ENCODE results near the gene MT1HL1.

MT1HL1 gene

GRCh38 chr1:237004116-237004515 lies at the start of gene MT1HL1:
TSS of gene MT1HL1 (minus strand) at chr1:237004441. CDS start at chr1:237004372, 69 bp downstream.
- no peak for DNase-seq

- no peak for DNase-seq
Observed at GRCh38 chr1:237050915-237051314, 46.7 kb upstream of the MT1HL1 start.

GRCh38 chr1:237050185-237050584 lies 45.9 kb upstream of the MT1HL1 start:
- DNase-seq: no peak

- DNase-seq: no peak
Observed at GRCh38 chr1:237048803-237049202, 44.6 kb upstream of the MT1HL1 start.

GRCh38 chr1:237045278-237046016 lies 41.2 kb upstream of the MT1HL1 start:
- DNase-seq: no peak

DNA sequence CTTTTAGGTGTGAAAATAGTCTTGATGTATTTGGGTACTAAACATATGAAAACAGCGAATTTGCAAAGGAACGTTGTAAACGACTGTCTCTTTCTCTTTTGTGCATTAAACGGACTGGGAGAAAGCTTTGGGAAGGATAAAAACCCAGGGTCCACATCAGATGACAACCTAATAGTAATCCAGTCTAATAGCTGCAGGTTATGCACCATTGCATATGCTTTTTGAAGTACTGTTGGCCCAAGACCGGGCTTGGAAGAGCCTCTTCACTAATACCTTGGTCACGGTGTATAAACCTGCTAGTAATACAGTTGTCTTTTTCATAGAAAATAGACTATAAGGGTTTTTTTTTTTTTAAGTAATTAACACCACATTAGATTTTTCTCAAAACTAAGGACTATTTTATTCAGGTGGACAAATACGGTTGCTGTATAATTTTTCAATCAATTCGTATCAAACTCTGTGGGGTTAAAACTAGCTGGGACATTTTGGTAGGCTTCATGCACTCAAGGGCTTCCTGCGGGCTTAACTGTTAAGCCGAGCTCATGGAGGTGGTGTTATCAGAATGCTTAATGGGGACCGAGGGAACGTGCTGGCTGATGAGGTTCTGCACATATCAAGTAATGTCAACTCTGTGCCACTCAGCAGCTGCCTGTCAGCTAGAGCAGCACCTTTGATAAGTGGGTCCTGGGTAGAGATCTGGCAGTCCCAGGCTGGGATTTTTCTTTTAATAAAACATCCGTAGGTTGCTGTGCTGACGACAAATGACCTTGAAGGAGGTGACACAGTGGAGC lies 39.8 kb upstream of the MT1HL1 start:
- no peak for DNase-seq

DNA sequence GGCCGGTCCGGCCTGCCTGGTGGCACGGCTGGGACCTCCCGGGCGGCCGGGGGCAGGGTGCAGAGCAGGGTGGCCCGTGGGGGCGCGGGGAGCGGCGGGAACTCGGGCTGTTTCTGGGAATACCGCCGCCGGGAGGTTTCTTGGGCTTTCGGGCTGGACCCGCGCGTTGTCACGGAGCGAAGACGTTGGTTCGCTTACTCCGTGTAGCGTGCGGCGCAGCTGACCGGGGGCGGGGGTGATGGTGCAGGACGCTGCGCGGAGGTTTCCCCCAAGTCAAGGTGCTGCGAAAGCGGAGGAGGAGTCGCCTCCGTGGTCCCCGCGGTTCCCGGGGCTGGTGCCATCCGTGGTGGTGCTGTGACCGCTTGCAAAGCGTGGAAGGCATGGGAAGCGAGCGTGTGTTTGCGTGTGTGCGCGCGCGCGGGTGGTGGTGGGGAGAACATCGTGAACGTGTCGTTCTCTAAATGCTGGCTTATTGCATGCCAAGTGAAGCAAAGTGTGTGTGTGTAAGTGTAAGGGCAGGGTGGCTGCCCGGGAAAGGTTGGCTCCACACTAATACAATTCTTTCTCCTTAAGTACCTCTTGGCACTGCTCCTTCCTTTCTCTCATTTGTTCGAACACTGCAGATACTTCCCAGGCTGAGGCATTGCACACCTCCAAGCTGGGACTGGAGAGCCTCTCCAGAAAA lies 38.8 kb upstream of the MT1HL1 start:
- DNase-seq: no peak

- no peak for DNase-seq
Observed at GRCh38 chr1:237042526-237042891, 38.3 kb upstream of the MT1HL1 start.

DNA sequence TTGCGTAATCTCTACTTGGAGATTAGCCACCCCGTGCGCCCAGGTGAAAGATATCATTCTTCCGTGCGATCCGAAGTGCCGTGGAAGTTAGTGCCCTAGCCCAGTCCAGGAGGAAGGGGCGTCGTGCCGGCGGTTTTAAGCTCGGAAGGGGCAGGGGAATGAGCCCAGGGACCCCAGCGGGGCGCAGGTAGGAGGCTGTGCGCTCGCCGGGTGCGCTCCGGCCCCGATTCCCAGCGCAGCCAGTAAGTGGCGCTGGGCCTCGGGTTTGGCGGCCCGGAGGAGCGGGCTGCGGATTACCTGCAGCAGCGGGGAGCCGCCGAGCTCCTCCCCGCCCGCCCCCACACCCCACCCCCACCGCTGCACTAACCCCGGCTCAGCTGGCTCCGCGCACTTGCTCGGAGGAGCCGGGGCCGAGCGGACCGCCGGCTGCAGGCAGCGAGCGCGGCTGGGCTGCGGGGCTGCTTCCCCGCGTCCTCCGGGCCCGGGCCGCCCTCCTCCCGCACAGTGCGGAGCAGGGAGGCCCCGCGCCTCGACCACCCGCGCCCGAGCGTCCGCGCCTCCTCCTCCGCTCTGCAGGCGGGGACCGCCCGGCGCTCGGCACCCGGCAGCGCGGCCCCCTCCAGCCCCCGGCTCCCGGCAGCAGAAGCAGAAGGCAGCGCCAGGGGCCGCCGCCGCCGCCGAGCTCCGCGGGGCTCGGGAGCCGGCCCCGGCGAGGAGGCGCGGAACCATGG lies 37.7 kb upstream of the MT1HL1 start, which contains the start of gene RYR2:
Gene RYR2 (plus strand): TSS at position 390 of the 731 bp plus-strand sequence. CDS start 338 bp downstream, at position 728.
- no peak for DNase-seq

DNA sequence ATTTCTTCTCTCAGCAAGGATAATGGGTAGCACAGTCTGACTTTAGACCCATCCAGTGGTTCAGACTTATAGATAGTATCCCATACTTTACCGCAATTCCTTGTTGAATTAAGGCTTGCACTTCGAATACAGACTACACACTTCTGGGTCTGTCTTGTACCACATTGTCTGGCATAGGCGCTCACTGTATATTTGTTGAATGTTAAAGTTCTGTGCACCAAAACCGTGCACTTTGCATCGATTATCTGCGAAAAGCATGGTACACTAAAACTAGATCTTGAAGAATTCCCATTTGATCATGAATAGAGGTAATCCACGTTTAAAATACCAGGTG lies 37.2 kb upstream of the MT1HL1 start:
- no peak for DNase-seq

DNA sequence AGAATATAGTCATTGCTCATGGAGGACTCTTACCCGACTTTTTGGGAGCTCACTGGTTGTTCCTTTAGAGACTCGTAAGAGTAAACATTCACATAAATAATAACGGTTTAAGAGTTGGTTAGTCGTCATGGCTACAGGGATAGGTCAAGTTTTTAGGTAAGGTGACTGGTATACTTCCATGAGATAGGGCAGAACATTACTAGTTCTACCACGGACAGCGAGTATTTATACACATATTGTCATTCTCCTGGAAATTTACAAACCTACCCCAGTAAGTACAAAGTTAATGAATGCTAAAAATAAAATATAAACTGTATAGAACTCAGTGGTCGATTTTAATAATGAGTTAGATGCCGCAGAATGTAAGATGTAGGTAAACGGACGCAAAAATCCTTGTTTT lies 36.6 kb upstream of the MT1HL1 start:
- no peak for DNase-seq

GRCh38 chr1:237038211-237038610 lies 34.0 kb upstream of the MT1HL1 start:
- no peak for DNase-seq

GRCh38 chr1:237035759-237036158 lies 31.5 kb upstream of the MT1HL1 start:
- no peak for DNase-seq

GRCh38 chr1:237033804-237034203 lies 29.6 kb upstream of the MT1HL1 start:
- DNase-seq: no peak

DNA sequence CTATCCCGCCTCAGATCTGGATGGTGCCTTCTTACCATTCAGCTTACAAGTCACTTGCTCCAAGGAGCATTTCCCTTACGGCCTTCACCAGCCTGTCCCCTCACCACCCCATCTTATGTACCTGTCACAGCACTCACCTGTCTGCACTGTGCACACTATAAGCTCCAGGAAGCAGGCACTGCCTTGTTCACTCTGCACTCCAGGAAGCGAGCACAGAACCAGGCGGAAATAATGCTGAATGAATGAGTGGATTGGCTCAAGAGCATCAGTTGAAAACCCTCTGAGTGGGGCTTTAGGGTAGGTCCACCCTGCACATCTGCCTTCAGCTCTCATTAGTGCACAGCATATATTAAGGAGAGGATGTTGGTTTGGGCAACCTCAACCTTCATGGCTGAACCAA lies 28.8 kb upstream of the MT1HL1 start:
- DNase-seq: no peak

DNA sequence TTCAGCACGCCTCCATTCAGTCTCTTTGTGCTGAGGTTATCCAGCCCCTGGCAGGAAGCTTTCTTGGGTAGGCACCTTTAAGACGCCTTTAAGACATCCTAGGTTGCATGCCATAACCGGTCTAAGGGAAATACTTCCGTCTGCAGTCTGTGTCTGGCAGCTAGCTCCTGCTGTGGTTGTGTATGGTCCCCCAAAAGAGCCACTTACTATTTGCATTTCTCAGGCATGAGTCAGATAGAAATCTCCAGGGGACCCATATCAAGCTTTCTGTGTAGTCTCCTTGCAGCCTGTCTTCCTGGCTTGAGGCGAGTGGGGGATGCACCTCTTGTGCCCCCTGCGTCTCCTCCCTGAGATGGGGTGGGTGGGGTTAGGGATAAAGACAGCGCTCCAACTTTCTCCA lies 27.8 kb upstream of the MT1HL1 start:
- DNase-seq: no peak

DNA sequence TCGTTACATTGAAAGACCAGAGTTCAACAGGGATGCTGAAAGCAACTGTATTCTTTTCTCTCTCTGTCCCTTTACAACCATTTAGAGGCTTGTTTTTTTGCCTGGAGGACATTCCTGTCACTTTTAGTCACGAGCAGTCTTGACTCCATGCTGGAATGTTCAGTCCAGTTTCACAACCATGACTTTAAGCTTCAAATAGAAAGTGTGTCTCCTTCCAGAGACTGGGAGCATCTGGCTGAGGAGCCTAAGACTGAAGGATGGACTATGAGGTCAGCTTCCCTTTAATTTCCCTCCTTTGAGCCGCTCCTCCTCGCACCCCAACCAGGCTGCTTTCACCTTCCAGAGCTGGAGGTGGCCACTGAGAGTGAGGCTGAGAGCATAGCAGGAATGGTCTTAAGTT lies 27.2 kb upstream of the MT1HL1 start:
- DNase-seq: no peak

GRCh38 chr1:237029850-237030535 lies 25.8 kb upstream of the MT1HL1 start:
- no peak for DNase-seq

DNA sequence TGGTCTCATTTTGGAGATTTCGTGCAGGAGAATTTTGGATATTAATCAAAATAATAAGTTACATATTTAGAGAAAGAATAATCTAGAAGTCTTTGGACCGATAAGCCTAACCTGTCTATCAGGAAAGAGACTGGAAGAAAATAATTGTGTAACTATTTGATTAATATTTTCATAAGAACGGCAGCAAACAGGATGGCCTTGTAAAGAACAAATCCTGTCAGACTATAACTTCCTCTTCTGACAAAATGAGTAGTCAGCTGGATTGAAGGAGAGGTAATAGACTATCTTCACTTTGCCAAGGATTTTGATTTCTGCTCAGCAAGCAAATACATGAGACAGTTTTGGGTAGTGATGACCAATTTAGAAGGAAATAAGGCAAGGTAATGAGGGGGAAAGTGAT lies 25.0 kb upstream of the MT1HL1 start:
- no peak for DNase-seq

DNA sequence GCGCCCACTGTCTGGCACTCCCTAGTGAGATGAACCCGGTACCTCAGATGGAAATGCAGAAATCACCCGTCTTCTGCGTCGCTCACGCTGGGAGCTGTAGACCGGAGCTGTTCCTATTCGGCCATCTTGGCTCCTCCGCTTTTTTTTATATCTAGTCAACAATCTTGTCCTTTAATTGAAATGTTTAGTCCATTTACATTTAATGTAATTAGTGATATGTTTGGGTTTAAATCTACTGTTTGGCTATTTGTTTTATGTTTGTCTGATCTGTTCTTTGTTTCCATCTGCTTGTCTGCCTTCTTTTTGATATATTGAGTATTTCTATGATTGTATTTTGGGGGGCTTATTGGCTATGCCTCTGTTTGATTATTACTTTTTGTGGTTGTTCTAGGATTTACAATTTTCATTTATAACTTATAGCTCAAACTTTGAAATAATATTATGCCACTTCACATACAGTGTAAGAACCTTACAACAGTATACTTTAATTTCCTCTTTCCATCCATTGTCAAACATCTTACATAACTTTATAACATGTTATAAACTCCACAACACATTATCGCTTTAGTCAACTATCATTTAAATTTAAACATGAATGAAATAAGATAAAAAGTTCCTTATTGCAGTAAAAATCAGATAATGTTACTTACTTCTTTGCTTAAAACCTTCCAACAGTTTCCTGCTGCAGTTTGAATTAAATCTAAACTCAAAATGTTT lies 21.3 kb upstream of the MT1HL1 start:
- DNase-seq: no peak

DNA sequence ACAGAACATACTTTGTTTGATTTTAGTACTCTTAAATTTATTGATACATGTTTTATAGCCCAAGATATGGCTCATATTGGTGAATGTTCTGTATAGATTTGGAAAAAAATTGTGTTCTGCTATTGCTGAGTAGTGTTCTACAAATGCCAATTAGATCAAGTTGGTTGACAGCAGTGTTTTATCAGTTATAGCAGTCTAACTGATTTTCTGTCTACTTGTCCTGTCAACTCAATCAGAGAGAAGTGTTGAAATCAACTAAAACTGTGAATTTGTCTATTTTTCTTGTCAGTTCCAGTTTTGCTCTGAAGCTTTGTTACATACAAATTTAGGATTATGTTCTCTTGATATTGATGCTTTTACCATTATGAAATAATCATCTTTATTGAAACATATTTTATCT lies 14.7 kb upstream of the MT1HL1 start:
- no peak for DNase-seq

DNA sequence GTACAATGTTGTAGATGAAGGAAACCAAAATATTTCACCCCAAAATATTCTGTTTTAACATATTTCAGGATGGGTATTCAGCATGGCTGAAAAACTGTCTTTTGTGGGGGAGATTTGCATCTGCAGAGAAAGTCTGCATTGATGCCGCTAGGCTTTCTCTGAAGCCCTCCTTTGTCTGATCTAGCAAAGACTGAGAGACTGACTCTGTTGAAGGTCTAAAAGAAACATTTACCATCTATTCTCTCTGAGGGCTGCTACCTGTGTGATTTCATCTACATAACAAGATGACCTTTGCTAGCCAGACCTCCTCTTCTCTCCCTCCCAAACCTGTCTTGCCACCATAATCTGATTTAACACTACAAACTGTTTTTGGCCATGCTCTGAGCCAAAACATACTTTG lies 12.4 kb upstream of the MT1HL1 start:
- DNase-seq: no peak

Data from CD4-positive, alpha-beta T cell treated with Interferon gamma for 1 hour (primary cell).